ENCODE data around the gene FOLR1.

GRCh38 chr11:72244060-72244360 is 52.1 kb downstream of the FOLR1 start, which contains the start of gene PHOX2A:
- TF ChIP-seq CTCF (IDR thresholded peaks at IDR 0.05): no peak
- TF ChIP-seq POLR2A (IDR thresholded peaks at IDR 0.05): no peak
